Prostate gland (tissue), 2 donors: ENCODE measurements around the gene SAMSN1. TPM values are rescaled to one million over a fixed set of nuclear protein-coding genes. Genes with fewer than 3 reads are reported as not detected.

Source experiments
- DNase-seq: peaks from one replicate; pipeline ENCODE4 v3.0.0-alpha.2; 2019; ENCODE audit warnings: low spot score
- H3K27ac ChIP-seq, 2 donors: fragments of 200-600 bp; sonication (generic); 2 replicates each; pipeline ENCODE4 v1.5.1; 2017 to 2019
- H3K27me3 ChIP-seq: fragments of 200-600 bp; sonication (generic); replicated peaks from 2 replicates; pipeline ENCODE4 v1.5.1; 2019; ENCODE audit not compliant: insufficient read depth
- H3K36me3 ChIP-seq, 2 donors: fragments of 200-600 bp; sonication (generic); 1 replicate in 1 of 2; 2 replicates in 1 of 2; pipeline versions ENCODE4 v1.5.1 to v1.8.1; 2017 to 2019
- H3K4me1 ChIP-seq: fragments of 200-600 bp; sonication (generic); replicated peaks from 2 replicates; pipeline ENCODE4 v1.5.1; 2019
- H3K4me3 ChIP-seq, 2 donors: fragments of 200-600 bp; sonication (generic); 2 replicates each; pipeline ENCODE4 v1.5.1; 2017 to 2019
- H3K9me3 ChIP-seq: fragments of 200-600 bp; sonication (generic); 2 replicates; pipeline ENCODE4 v1.5.1; 2017
- CTCF ChIP-seq, 4 experiments: fragments of 200-600 bp in 2 of 4; fragments of 450-650 bp in 2 of 4; sonication (generic) in 2 of 4; IDR thresholded peaks; 1 replicate in 3 of 4; 2 replicates in 1 of 4; pipeline ENCODE4 v1.5.1; 2016 to 2019; ENCODE audit warnings: antibody characterized with exemption in 4 of 4, mild to moderate bottlenecking in 2 of 4, moderate library complexity in 2 of 4
- POLR2A ChIP-seq: fragments of 450-650 bp; IDR thresholded peaks from one replicate; pipeline ENCODE4 v1.6.1; 2016; ENCODE audit warnings: antibody characterized with exemption, mild to moderate bottlenecking
- POLR2AphosphoS5 ChIP-seq: sonication (generic); formaldehyde crosslinking; IDR thresholded peaks from one replicate; pipeline ENCODE4 v1.6.1; 2017; ENCODE audit warnings: antibody characterized with exemption
- whole genome bisulfite sequencing: methylation state at CpG from one replicate; pipeline ENCODE4 v1.1.5; 2018; 5-methylcytosine and 5-hydroxymethylcytosine counted together
- intact Hi-C: fragments of 100-400 bp; cut with DNase I; formaldehyde crosslinking; loops from one replicate; pipeline ENCODE4 v1.14.2; 2022
- total RNA-seq, 2 donors: library from RNA; depleted of rRNA; stranded (reverse); fragments of >200 nt; gene quantifications; one replicate each; pipeline ENCODE4 v1.1.0, GENCODE V29; 2016

The SAMSN1 gene
- total RNA-seq, 2 donors from 2014 or later: 1.1 TPM

GRCh38 chr21:14584357-14585095, 38.4 kb upstream of the SAMSN1 start:
- 41% methylated on average over 2 of the region's 2 CpGs for WGBS

GRCh38 chr21:14583629-14584255, 37.6 kb upstream of the SAMSN1 start:
- TF ChIP-seq POLR2A (no peak), POLR2AphosphoS5 (no peak), CTCF (IDR thresholded peaks at IDR 0.05) (no peak)
- no peaks in the 10 kb centered on the region for H3K27me3 ChIP-seq
- intact Hi-C loops: no loop called here
- no peaks in the 10 kb centered on the region for H3K9me3 ChIP-seq
- H3K27ac ChIP-seq: no peak overlapping the region
- WGBS: 94% methylated on average over 4 of the region's 4 CpGs
- H3K36me3 ChIP-seq: no peaks in the 10 kb centered on the region
- H3K4me3 ChIP-seq: no peak overlapping the region
- no peaks in the 10 kb centered on the region for H3K4me1 ChIP-seq
- DNase-seq: no peak

More at GRCh38 chr21:14584357-14585095, 38.4 kb upstream of the SAMSN1 start:
- no peak for TF ChIP-seq POLR2AphosphoS5
- no peak for TF ChIP-seq CTCF (IDR thresholded peaks at IDR 0.05)
- no peak for TF ChIP-seq POLR2A
- intact Hi-C loops: no loop called here
- H3K4me1 ChIP-seq: no peaks in the 10 kb centered on the region
- H3K27me3 ChIP-seq: no peaks in the 10 kb centered on the region
- no peak overlapping the region for H3K4me3 ChIP-seq
- H3K9me3 ChIP-seq: no peaks in the 10 kb centered on the region
- no peak for DNase-seq
- H3K27ac ChIP-seq: no peak overlapping the region
- H3K36me3 ChIP-seq: no peaks in the 10 kb centered on the region

GRCh38 chr21:14582934-14583628, 37.0 kb upstream of the SAMSN1 start:
- H3K36me3 ChIP-seq: no peaks in the 10 kb centered on the region
- no peak for DNase-seq
- H3K27me3 ChIP-seq: no peaks in the 10 kb centered on the region
- no peak overlapping the region for H3K4me3 ChIP-seq
- TF ChIP-seq POLR2A (no peak), POLR2AphosphoS5 (no peak)
- WGBS: 93% methylated on average over 10 of the region's 10 CpGs
- no peaks in the 10 kb centered on the region for H3K4me1 ChIP-seq
- H3K27ac ChIP-seq: no peak overlapping the region
- intact Hi-C loops: no loop called here
- H3K9me3 ChIP-seq: no peaks in the 10 kb centered on the region

GRCh38 chr21:14581902-14582457, 35.9 kb upstream of the SAMSN1 start:
- H3K36me3 ChIP-seq: no peaks in the 10 kb centered on the region
- 85% methylated on average over 6 of the region's 6 CpGs for WGBS

GRCh38 chr21:14573244-14573643, 27.1 kb upstream of the SAMSN1 start:
- intact Hi-C loops: no loop called here
- TF ChIP-seq POLR2A (no peak), CTCF (IDR thresholded peaks at IDR 0.05) (no peak), POLR2AphosphoS5 (no peak)
- H3K36me3 ChIP-seq: no peaks in the 10 kb centered on the region
- no peaks in the 10 kb centered on the region for H3K9me3 ChIP-seq
- H3K4me1 ChIP-seq: no peaks in the 10 kb centered on the region
- H3K27me3 ChIP-seq: no peaks in the 10 kb centered on the region
- 93% methylated on average over 1 of the region's 1 CpG for WGBS
- no peak overlapping the region for H3K4me3 ChIP-seq
- no peak overlapping the region for H3K27ac ChIP-seq
- DNase-seq: no peak

More at GRCh38 chr21:14581902-14582457, 35.9 kb upstream of the SAMSN1 start:
- Histone ChIP-seq H3K27ac (no peak overlapping the region), H3K27me3 (no peaks in the 10 kb centered on the region), H3K9me3 (no peaks in the 10 kb centered on the region), H3K4me1 (no peaks in the 10 kb centered on the region), H3K4me3 (no peak overlapping the region)
- intact Hi-C loops: no loop called here
- no peak for TF ChIP-seq POLR2AphosphoS5
- DNase-seq: no peak
